Measurements from ENCODE around the gene PRPF39. TPM values are rescaled to one million over a fixed set of nuclear protein-coding genes. Genes with fewer than 3 reads are reported as not detected.

Gene PRPF39
- total and polyA plus RNA-seq, 2 of the 13 experiments (the other 11 are each of a cell fraction or from before 2014, with no cell fraction given): 44.2 to 65.0 TPM

GRCh38 chr14:45057881-45058364 is 26.0 kb upstream of the PRPF39 start (continued):
- peak; percentile 39; the same call in 1 of the 2 replicates for TF ChIP-seq THRA (CRISPR knock-in tag; IDR thresholded peaks at IDR 0.05; ENCODE audit: borderline replicate concordance)
- TF ChIP-seq NAIF1 (CRISPR knock-in tag; IDR thresholded peaks at IDR 0.05; ENCODE audit: borderline replicate concordance): no peak
- no peak for TF ChIP-seq FOXM1 (CRISPR knock-in tag; IDR thresholded peaks at IDR 0.05)
- no peak for TF ChIP-seq ZNF780A (CRISPR knock-in tag; IDR thresholded peaks at IDR 0.05)
- no peak for TF ChIP-seq KMT2B (CRISPR knock-in tag; IDR thresholded peaks at IDR 0.05)
- TF ChIP-seq MTA1 (CRISPR knock-in tag; IDR thresholded peaks at IDR 0.05; ENCODE audit: borderline replicate concordance): no peak
- TF ChIP-seq EHMT2 (IDR thresholded peaks at IDR 0.05; ENCODE audit: borderline replicate concordance, low read depth, low read length): peak; percentile 29; the same call in 1 of the 2 replicates
- no peak for TF ChIP-seq ZNF546 (CRISPR knock-in tag; conservative IDR thresholded peaks at IDR 0.05)
- no peak for TF ChIP-seq TMF1 (CRISPR knock-in tag; IDR thresholded peaks at IDR 0.05; ENCODE audit: low read depth)
- TF ChIP-seq AKNA (CRISPR knock-in tag; IDR thresholded peaks at IDR 0.05; ENCODE audit: borderline replicate concordance): no peak
- TF ChIP-seq REL (CRISPR knock-in tag; conservative IDR thresholded peaks at IDR 0.05): no peak
- no peak for TF ChIP-seq ZFP37 (CRISPR knock-in tag; IDR thresholded peaks at IDR 0.05; ENCODE audit: borderline replicate concordance)
- TF ChIP-seq ZNF768 (CRISPR knock-in tag; IDR thresholded peaks at IDR 0.05): no peak
- no peak for TF ChIP-seq ZNF549 (CRISPR knock-in tag; IDR thresholded peaks at IDR 0.05)
- TF ChIP-seq ARNT (IDR thresholded peaks at IDR 0.05): no peak
- TF ChIP-seq ZNF747 (CRISPR knock-in tag; IDR thresholded peaks at IDR 0.05; ENCODE audit: borderline replicate concordance): no peak
- no peak for TF ChIP-seq HNF1A (IDR thresholded peaks at IDR 0.05; ENCODE audit: low read depth)
- no peak for TF ChIP-seq HNF1A (CRISPR knock-in tag; IDR thresholded peaks at IDR 0.05; ENCODE audit: borderline replicate concordance)

Data from HepG2 (cell line).